Tibial artery (tissue), 4 donors: ENCODE data around the gene HOXB3.

Source experiments
- DNase-seq, 2 donors: peaks; one replicate each; pipeline ENCODE4 v3.0.0-alpha.2; 2019
- H3K27ac ChIP-seq, 2 donors: fragments of 200-600 bp; sonication (generic) in 1 of 2; 1 replicate in 1 of 2; 2 replicates in 1 of 2; pipeline ENCODE4 v1.5.1; 2018 to 2019; ENCODE audit warnings: mild to moderate bottlenecking in 1 of 2
- H3K27me3 ChIP-seq, 2 donors: fragments of 200-600 bp; sonication (generic) in 1 of 2; one replicate each; pipeline versions ENCODE4 v1.5.1 to v1.6.0; 2016 to 2019
- H3K36me3 ChIP-seq, 3 donors: fragments of 200-600 bp; sonication (generic) in 2 of 3; one replicate each; pipeline ENCODE4 v1.5.1; 2016 to 2019; ENCODE audit warnings: mild to moderate bottlenecking in 2 of 3
- H3K4me1 ChIP-seq, 4 donors: fragments of 200-600 bp; sonication (generic) in 2 of 4; 1 replicate in 3 of 4; 2 replicates in 1 of 4; pipeline ENCODE4 v1.5.1; 2016 to 2019
- H3K4me3 ChIP-seq, 2 donors: fragments of 200-600 bp; sonication (generic) in 1 of 2; 1 replicate in 1 of 2; 2 replicates in 1 of 2; pipeline ENCODE4 v1.5.1; 2018 to 2019; ENCODE audit warnings: mild to moderate bottlenecking in 2 of 2
- H3K9me3 ChIP-seq, 3 donors: fragments of 200-600 bp; sonication (generic) in 1 of 3; one replicate each; pipeline ENCODE4 v1.5.1; 2016 to 2019
- intact Hi-C: fragments of 100-400 bp; cut with DNase I; formaldehyde crosslinking; loops from one replicate; pipeline ENCODE4 v1.15.0; 2023; ENCODE audit warnings: low total_unique reads
- TF ChIP-seq, protein P1 (sequence below), 2 experiments: fragments of 200-600 bp in 1 of 2; fragments of 450-650 bp in 1 of 2; IDR thresholded peaks; one replicate each; pipeline ENCODE4 v1.5.1; 2017 to 2019; ENCODE audit warnings: antibody characterized with exemption in 2 of 2, mild to moderate bottlenecking in 1 of 2, moderate library complexity in 1 of 2

Gene HOXB3

DNA sequence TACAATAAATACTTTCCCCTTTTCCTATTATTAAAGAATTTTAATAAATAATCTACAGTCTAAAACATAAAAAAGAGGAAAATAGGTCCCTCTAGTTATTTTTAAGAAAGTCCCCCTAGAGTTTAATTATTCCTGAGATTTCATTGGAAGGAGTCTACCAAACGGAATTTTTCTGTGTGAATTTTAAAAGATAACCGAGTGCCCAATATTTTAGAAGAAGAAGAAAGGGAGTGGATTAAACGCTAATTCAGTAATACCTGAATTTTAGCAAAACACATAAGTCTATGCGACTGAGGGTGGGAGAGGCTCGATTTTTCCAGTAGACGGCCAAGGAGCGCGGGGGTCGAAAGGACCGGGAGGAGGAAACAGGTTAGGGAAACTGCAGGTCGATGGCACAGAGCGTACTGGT lies 47.3 kb downstream of the HOXB3 start:
- H3K36me3 ChIP-seq: no peaks in the 10 kb centered on the region
- H3K4me3 ChIP-seq: peak overlapping the region; percentile 54 to 78
- H3K4me1 ChIP-seq: peaks cover 0 to 34% (median 30%) of the 10 kb centered on the region in 4 donors
- intact Hi-C loops: no loop called here
- TF ChIP-seq, protein P1, sequence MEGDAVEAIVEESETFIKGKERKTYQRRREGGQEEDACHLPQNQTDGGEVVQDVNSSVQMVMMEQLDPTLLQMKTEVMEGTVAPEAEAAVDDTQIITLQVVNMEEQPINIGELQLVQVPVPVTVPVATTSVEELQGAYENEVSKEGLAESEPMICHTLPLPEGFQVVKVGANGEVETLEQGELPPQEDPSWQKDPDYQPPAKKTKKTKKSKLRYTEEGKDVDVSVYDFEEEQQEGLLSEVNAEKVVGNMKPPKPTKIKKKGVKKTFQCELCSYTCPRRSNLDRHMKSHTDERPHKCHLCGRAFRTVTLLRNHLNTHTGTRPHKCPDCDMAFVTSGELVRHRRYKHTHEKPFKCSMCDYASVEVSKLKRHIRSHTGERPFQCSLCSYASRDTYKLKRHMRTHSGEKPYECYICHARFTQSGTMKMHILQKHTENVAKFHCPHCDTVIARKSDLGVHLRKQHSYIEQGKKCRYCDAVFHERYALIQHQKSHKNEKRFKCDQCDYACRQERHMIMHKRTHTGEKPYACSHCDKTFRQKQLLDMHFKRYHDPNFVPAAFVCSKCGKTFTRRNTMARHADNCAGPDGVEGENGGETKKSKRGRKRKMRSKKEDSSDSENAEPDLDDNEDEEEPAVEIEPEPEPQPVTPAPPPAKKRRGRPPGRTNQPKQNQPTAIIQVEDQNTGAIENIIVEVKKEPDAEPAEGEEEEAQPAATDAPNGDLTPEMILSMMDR (IDR thresholded peaks at IDR 0.05): no peak
- peaks cover 0 to 5% of the 10 kb centered on the region in 2 donors for H3K27me3 ChIP-seq
- no peak for DNase-seq
- H3K27ac ChIP-seq: peak overlapping the region; percentile 55 to 95
- no peaks in the 10 kb centered on the region for H3K9me3 ChIP-seq

DNA sequence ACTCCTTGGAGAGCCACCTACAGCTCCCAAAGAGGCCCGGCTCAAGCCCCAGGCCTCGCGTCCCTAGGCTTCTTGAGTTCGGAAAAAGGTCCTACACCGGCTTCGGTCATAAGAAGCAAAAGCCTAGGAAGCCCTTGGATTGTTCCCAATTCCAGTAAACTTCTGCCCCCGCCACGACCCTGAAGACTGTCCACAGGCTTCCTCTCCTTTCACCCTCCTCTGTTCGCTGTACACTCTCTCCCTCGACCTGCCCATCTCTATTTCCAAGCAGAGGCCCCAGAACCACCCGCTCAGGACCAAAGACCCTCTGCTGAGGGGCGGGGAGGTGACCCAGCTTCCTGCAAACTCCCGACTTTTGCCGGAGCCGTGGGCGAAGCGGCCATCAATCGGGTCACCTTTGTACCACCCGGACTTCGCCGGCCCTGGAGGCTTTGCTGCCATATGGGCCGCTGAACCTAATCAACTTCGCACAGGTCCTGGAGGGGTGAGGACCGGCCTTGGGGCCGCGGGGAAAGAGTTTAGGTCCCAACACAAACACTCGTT lies 47.9 kb downstream of the HOXB3 start:
- TF ChIP-seq, protein P1 (IDR thresholded peaks at IDR 0.05): no peak
- H3K27me3 ChIP-seq: peaks cover 0 to 5% of the 10 kb centered on the region in 2 donors
- no peak for DNase-seq

GRCh38 chr17:48541577-48542113 lies 48.4 kb downstream of the HOXB3 start:
- H3K36me3 ChIP-seq: no peaks in the 10 kb centered on the region
- H3K9me3 ChIP-seq: no peaks in the 10 kb centered on the region
- H3K27ac ChIP-seq: peak overlapping the region; percentile 55 to 95
- intact Hi-C loops: no loop called here
- TF ChIP-seq, protein P1 (IDR thresholded peaks at IDR 0.05): no peak
- peak overlapping the region; percentile 54 to 78 for H3K4me3 ChIP-seq
- H3K27me3 ChIP-seq: peaks cover 0 to 5% of the 10 kb centered on the region in 2 donors
- peaks cover 0 to 26% (median 23%) of the 10 kb centered on the region in 4 donors for H3K4me1 ChIP-seq
- DNase-seq: no peak

More for the DNA sequence above, 47.9 kb downstream of the HOXB3 start:
- H3K9me3 ChIP-seq: no peaks in the 10 kb centered on the region
- H3K36me3 ChIP-seq: no peaks in the 10 kb centered on the region
- peaks cover 0 to 31% (median 28%) of the 10 kb centered on the region in 4 donors for H3K4me1 ChIP-seq
- H3K27ac ChIP-seq: peak overlapping the region; percentile 55 to 95
- intact Hi-C loops: no loop called here
- peak overlapping the region; percentile 54 to 78 for H3K4me3 ChIP-seq

DNA sequence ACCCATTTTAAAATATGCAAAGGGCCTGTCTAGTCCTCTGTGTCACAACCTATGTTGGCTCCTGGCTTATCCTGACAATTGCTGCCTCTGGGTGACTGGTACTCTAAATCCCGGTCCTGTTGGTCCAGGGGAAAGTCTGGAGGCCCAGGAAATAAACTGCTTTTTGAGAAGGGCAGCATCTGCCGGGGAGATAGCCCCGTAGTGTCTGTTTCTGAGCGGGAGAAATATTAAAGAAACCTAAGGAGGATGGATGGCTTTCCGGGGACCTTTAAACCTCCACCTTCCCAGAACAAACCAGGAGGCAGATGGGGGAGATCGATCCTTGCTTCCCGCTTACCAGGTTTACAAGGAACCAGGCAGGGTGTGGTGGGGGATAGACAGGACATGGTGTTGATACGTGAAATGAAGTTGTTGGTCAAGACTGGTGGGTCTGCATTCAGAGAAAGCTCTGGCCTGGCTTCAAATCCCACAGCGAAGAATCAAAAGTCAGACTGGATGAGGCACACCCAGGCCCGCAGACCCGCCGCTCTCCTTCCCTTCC lies 48.9 kb downstream of the HOXB3 start:
- DNase-seq: no peak
- intact Hi-C loops: no loop called here
- Histone ChIP-seq H3K27ac (peak overlapping the region; percentile 55 to 95), H3K36me3 (no peaks in the 10 kb centered on the region), H3K4me3 (peak overlapping the region; percentile 54 to 78), H3K9me3 (no peaks in the 10 kb centered on the region), H3K4me1 (peaks cover 0 to 21% (median 19%) of the 10 kb centered on the region in 4 donors), H3K27me3 (peaks cover 0 to 5% of the 10 kb centered on the region in 2 donors)
- TF ChIP-seq, protein P1 (IDR thresholded peaks at IDR 0.05): no peak

GRCh38 chr17:48540213-48540612 lies 49.8 kb downstream of the HOXB3 start:
- Histone ChIP-seq H3K36me3 (no peaks in the 10 kb centered on the region), H3K4me1 (peaks cover 0 to 21% (median 10%) of the 10 kb centered on the region in 4 donors), H3K27ac (no peak overlapping the region), H3K4me3 (no peak overlapping the region), H3K9me3 (no peaks in the 10 kb centered on the region), H3K27me3 (peaks cover 0 to 5% of the 10 kb centered on the region in 2 donors)
- DNase-seq: no peak
- TF ChIP-seq, protein P1 (IDR thresholded peaks at IDR 0.05): no peak
- intact Hi-C loops: no loop called here
